MCF 10A (cell line): ENCODE data around the gene PSPN. TPM values are rescaled to one million over a fixed set of nuclear protein-coding genes. Genes with fewer than 3 reads are reported as not detected.

ENCODE experiments used
- BruUV-seq: library from RNA; stranded (reverse); fragments of 400-500 nt; replicated peaks from 2 replicates; lab custom pipeline; 2021; lab: Mats Ljungman, UMichigan
- CTCF ChIA-PET: fragments of 300-600 bp; sonication (Branson Sonifier 250); formaldehyde crosslinking; extraction: SDS; loops from one replicate; lab custom pipeline; 2021; ENCODE audit warnings: antibody characterized with exemption, inconsistent platforms; lab: Yijun Ruan, JAX
- POLR2A ChIA-PET: fragments of 300-600, 350-650 bp; sonication (Branson Sonifier 250); formaldehyde crosslinking; extraction: SDS; loops from one replicate; lab custom pipeline; 2020; ENCODE audit warnings: antibody characterized with exemption, inconsistent platforms; lab: Yijun Ruan, JAX
- DNase-seq: peaks from one replicate; pipeline ENCODE4 v3.0.0-alpha.2; 2018; ENCODE audit not compliant: unreplicated experiment
- H3K27ac Mint-ChIP-seq: one replicate; pipeline ENCODE4 v1.8.0; 2022; ENCODE audit warnings: mild to moderate bottlenecking, low read depth, mixed read lengths; ENCODE audit not compliant: unreplicated experiment
- H3K27me3 Mint-ChIP-seq: one replicate; pipeline ENCODE4 v1.8.0; 2022; ENCODE audit warnings: mixed read lengths; ENCODE audit not compliant: insufficient read depth, unreplicated experiment
- H3K36me3 Mint-ChIP-seq: one replicate; pipeline ENCODE4 v1.8.0; 2022; ENCODE audit warnings: mild to moderate bottlenecking, moderate library complexity, mixed read lengths; ENCODE audit not compliant: insufficient read depth, unreplicated experiment
- H3K4me1 Mint-ChIP-seq: one replicate; pipeline ENCODE4 v1.8.0; 2022; ENCODE audit warnings: mixed read lengths; ENCODE audit not compliant: insufficient read depth, unreplicated experiment
- H3K4me3 Mint-ChIP-seq: one replicate; pipeline ENCODE4 v1.8.0; 2022; ENCODE audit warnings: mild to moderate bottlenecking, moderate library complexity, mixed read lengths; ENCODE audit not compliant: unreplicated experiment
- H3K9me3 Mint-ChIP-seq: one replicate; pipeline ENCODE4 v1.8.0; 2022; ENCODE audit warnings: mixed read lengths; ENCODE audit not compliant: unreplicated experiment
- intact Hi-C: fragments of 100-400 bp; cut with micrococcal nuclease; formaldehyde crosslinking; loops from 2 replicates; pipeline ENCODE4 v1.14.1; 2022
- total RNA-seq: library from RNA; stranded (reverse); gene quantifications from 2 replicates; pipeline ENCODE4 v1.2.3, GENCODE V29; 2022
- TF ChIP-seq, protein P1 (sequence below): fragments of 200-600 bp; IDR thresholded peaks from one replicate; pipeline ENCODE4 v1.8.0; 2022; ENCODE audit warnings: antibody characterized with exemption, mild to moderate bottlenecking; ENCODE audit not compliant: unreplicated experiment

Gene PSPN
- total RNA-seq, 1 experiment from 2014 or later = 1.1 TPM

DNA sequence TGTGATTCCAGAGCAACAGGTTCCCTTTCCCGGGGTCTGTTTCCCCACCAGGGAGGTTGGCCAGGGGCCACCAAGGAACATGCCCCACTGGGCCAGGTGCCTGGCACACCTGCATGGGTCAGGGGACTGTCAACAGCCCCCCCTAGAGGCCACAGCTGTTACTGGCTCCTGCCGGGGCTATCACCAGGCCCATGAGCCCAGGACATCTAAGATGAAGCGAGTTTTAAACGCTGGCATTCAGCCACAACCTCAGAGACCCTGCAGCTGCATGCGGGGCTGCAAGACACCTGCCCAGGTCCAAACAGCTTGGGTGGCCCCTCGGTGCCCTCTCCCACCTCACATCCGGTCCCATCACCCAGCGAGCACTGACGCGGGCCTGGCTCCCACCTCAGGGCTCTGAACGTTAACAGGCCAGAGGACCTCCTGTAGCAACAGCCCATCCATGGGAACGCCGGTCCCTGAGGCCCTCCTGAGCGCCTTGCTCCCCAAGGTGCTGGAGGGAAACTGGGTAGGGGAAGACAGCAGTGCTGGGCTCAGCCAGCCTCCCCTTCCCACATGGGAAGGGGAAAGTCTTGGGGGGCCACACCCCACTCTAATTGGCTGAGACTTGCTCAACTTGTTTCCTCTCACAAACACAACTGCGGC is 36.8 kb upstream of the PSPN start:
- ChIA-PET POLR2A (interaction anchor here (1.1 kb wide), 1 partner anchor 12 kb away, joined by 3 read pairs; the partner anchor contains the start of gene KHSRP), CTCF (interaction anchor here (0.6 kb wide), 2 partner anchors 202 to 1954 kb away, joined by 3 read pairs; no protein-coding TSS in a partner anchor)
- peak; percentile 46 for DNase-seq
- TF ChIP-seq, protein P1, sequence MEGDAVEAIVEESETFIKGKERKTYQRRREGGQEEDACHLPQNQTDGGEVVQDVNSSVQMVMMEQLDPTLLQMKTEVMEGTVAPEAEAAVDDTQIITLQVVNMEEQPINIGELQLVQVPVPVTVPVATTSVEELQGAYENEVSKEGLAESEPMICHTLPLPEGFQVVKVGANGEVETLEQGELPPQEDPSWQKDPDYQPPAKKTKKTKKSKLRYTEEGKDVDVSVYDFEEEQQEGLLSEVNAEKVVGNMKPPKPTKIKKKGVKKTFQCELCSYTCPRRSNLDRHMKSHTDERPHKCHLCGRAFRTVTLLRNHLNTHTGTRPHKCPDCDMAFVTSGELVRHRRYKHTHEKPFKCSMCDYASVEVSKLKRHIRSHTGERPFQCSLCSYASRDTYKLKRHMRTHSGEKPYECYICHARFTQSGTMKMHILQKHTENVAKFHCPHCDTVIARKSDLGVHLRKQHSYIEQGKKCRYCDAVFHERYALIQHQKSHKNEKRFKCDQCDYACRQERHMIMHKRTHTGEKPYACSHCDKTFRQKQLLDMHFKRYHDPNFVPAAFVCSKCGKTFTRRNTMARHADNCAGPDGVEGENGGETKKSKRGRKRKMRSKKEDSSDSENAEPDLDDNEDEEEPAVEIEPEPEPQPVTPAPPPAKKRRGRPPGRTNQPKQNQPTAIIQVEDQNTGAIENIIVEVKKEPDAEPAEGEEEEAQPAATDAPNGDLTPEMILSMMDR = peak; percentile 56
- Mint-ChIP-seq H3K27me3 (no peaks in the 10 kb centered on the region), H3K9me3 (no peaks in the 10 kb centered on the region), H3K27ac (no peak overlapping the region), H3K4me3 (no peak overlapping the region), H3K36me3 (peaks cover 43% of the 10 kb centered on the region), H3K4me1 (no peaks in the 10 kb centered on the region)
- BruUV-seq = no TSS peak
- intact Hi-C loops = no loop called here

DNA sequence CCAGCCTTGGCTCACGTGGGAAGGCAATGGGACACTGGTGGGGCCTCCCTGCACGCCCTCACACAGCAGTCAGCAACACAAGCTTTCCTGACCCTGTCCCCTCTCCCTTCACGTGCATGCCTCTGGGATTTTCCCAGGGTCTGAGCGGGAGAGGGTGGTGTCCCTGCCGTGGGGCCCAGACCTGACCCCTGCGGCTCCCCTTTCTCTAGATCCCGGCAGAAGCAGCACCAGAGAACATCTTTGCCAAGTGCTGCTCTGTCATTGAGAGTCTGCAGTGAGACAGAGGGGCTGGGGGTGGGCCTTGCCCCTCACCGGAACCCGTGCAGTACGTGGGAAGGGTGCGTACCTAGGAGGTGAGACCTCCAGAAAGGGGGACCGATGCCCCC is 36.3 kb upstream of the PSPN start:
- no peak overlapping the region for H3K4me3 Mint-ChIP-seq
- TF ChIP-seq, protein P1 = no peak
- POLR2A ChIA-PET = no interaction called here
- H3K27ac Mint-ChIP-seq = no peak overlapping the region
- H3K4me1 Mint-ChIP-seq = no peaks in the 10 kb centered on the region
- intact Hi-C loops = no loop called here
- H3K36me3 Mint-ChIP-seq = peaks cover 40% of the 10 kb centered on the region
- H3K27me3 Mint-ChIP-seq = no peaks in the 10 kb centered on the region
- CTCF ChIA-PET = interaction anchor here (0.6 kb wide), 1 partner anchor 202 kb away, joined by 3 read pairs; no protein-coding TSS in a partner anchor
- BruUV-seq = no TSS peak
- peak; percentile 3 for DNase-seq
- H3K9me3 Mint-ChIP-seq = no peaks in the 10 kb centered on the region

DNA sequence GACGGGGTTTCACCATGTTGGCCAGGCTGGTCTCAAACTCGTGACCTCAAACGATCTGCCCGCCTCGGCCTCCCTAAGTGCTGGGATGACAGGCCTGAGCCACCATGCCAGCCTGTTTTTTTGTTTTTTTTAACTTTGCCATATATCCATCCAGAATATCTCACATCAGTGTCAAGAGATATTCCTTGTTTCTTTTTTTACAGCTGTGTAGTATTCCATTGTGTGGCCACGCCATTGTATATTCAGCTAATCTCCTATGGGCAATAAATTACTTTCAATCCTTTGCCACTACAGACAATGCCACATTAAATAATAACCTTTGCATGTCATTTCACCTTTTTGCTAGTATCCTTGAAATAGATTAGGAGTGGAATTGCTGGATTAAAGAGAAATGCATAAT is 33.6 kb upstream of the PSPN start:
- no peak for DNase-seq
- Mint-ChIP-seq H3K4me3 (no peak overlapping the region), H3K27me3 (no peaks in the 10 kb centered on the region), H3K36me3 (peaks cover 16% of the 10 kb centered on the region), H3K4me1 (no peaks in the 10 kb centered on the region), H3K9me3 (no peaks in the 10 kb centered on the region), H3K27ac (no peak overlapping the region)
- CTCF ChIA-PET = no interaction called here
- TF ChIP-seq, protein P1 = no peak
- BruUV-seq = no TSS peak
- POLR2A ChIA-PET = interaction anchor here (0.6 kb wide), 1 partner anchor 127 kb away, joined by 3 read pairs; no protein-coding TSS in a partner anchor
- intact Hi-C loops = no loop called here

DNA sequence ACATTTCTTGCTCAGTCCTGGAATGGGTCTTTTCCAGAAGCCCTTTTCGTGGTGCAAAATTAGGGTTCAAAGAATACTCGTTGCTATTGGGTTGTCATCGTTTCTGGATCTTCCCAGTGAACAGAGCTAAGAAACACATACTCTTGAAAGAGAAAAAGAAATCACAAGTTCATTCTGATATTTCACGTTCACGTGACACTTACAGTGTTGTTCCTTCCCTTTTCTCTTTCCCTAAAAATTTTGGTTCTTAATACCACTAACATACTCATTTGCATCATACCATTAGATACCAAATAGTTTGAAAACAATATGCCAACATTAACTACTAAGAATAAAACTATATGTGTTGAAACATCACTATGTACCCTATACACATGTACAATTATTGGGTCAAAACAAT is 30.7 kb upstream of the PSPN start:
- no peaks in the 10 kb centered on the region for H3K36me3 Mint-ChIP-seq
- no peak for DNase-seq
- ChIA-PET CTCF (interaction anchor here (0.6 kb wide), 1 partner anchor 8 kb away, joined by 4 read pairs; no protein-coding TSS in a partner anchor), POLR2A (interaction anchor here (0.8 to 1.2 kb wide), 2 partner anchors 34 to 46 kb away, joined by 3 read pairs; partner anchors contain the start of gene ALKBH7)
- no peak overlapping the region for H3K4me3 Mint-ChIP-seq
- H3K27ac Mint-ChIP-seq = no peak overlapping the region
- TF ChIP-seq, protein P1 = no peak
- no TSS peak for BruUV-seq
- H3K27me3 Mint-ChIP-seq = no peaks in the 10 kb centered on the region
- H3K4me1 Mint-ChIP-seq = no peaks in the 10 kb centered on the region
- H3K9me3 Mint-ChIP-seq = no peaks in the 10 kb centered on the region
- intact Hi-C loops = no loop called here
